NCI-H2196 (cell line): ENCODE results near the gene DHRS12.

Experiments
- DNase-seq: peaks from one replicate; lab custom pipeline; 2025; ENCODE audit not compliant: unreplicated experiment; lab: John Stamatoyannopoulos, UW

DHRS12 gene

DNA sequence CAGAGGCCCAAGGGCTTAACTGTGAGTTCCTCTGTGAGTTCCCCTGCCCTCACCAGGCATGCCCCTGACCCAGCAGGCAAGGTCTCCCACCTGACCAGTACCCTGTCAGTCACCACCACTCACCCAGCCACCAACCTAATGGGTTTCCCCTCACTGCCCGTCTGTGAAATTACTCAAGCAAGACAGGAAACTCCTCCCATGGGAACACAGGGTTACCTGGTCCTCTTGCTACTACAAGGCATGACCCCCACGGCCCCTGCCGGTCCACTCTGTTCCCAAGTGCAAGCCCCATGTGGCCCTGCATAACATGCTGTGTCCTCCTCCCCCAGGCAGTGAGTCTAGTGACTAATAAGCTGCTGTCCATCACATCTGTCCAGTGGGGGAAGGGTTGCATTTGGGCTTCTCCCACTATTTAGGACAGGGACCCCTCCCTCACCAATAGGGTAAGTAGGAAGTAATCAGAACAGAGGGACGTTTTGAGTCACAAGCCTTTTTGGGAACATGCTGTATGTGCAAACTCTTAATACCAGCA lies 8.0 kb upstream of the DHRS12 start:
- no peak for DNase-seq

- no peak for DNase-seq
Observed at GRCh38 chr13:51811046-51811445, 7.1 kb upstream of the DHRS12 start.

DNA sequence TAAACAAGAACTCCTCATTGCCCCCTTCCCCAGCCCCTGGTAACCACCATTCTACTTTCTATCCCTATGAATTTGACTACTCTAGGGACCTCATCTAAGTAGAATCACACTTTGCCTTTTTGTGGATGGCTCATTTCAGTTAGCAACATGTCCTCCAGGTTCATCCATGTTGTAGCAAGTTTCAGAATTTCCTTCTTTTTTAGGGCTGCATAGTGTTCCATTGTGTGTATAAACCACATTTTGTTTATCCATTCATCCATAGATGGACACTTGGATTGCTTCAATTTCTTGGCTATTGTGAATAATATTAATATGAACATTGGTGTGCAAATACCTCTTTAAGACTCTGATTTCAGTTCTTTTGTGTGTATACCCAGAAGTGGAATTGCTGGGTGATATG lies 4.8 kb upstream of the DHRS12 start:
- DNase-seq: no peak

DNA sequence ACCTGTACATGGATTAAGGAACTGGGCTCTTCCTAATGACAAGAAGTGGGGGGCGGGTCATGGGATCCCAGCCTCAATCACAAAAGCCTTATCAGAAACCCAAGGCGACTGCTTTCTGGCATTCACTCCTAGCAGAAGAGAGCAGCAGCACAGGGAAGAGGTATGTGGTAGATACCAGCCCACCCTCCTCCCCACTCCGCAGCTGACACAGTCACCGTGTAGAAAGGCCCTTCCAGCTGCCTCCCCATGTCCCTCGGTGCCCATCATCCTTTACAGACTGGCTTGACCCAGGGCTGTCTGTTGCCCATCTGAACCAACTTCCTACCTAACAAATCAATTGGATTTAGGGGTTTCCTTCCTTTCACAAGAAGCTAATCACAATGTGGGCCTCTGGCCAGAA lies 3.1 kb upstream of the DHRS12 start:
- no peak for DNase-seq

- DNase-seq: peak; percentile 58
Observed at GRCh38 chr13:51806566-51806965, 2.6 kb upstream of the DHRS12 start.

DNA sequence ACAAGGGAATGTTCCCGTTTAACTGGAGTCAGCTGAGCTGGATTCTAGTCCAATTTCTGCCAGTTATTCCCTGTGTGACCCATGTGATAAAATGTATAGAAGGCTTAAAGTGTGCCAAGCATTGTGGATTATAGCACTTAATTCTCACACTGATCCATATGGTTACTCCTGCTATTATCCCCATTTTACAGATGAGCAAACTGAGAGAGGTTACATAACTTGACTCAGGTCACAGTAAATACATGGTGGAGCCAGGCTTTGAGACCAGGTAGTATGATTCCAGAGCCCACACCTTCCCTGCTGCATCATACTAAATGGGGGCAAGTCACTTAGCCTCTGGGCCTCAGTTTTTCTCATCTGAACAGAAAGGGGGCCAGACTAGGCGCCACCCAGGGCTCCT lies 2.0 kb upstream of the DHRS12 start:
- no peak for DNase-seq

- no peak for DNase-seq
Observed at GRCh38 chr13:51805313-51805712, 1.4 kb upstream of the DHRS12 start.

DNA sequence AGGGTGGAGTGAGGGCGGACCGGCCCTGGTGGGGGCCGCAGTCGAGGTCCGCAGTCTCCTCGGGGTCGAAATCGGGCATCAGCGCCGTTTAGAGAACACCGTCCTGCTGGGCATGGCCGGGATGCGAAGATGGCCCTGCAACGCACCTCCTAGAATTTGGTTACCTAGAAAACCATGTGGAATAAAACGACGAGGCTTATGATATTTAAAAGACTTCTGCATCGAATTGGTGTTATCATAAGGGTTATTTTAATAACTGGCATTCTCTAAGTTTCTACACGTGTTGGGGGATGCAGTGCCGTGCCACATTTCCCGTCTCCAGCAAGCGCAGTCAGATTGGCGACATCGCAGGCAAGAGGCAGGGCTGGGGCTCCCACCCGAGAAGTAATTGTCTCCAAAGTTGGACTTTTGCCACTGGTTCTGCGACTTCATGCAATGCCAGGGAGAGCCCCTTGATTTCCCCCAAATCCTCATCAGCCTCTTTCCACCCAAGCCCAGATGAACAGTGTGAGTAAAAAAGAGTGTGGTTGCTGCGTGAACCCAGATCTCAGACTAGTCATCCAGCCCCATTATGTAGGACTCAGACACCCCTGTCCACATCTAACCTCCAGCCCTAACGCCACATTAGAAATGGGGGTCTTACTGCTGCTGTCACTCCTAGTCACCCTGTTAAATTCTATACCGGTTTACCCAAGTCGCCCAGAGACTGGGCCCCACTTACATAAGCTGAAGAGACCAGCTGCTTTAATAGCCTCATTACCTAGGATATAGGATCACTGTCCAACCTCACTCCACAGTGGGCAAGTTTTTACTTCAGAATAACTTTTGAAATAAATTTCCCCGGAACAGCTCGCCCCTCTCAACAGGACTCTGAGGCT lies 571 bp upstream of the DHRS12 start:
- DNase-seq: no peak

- no peak for DNase-seq
Observed at GRCh38 chr13:51802631-51803418, 1.1 kb downstream of the DHRS12 start.

- peak; percentile 62 for DNase-seq
Observed at GRCh38 chr13:51801631-51802099, 2.3 kb downstream of the DHRS12 start.

- no peak for DNase-seq
Observed at GRCh38 chr13:51800486-51800885, 3.5 kb downstream of the DHRS12 start.

- no peak for DNase-seq
Observed at GRCh38 chr13:51799261-51799660, 4.7 kb downstream of the DHRS12 start.

DNA sequence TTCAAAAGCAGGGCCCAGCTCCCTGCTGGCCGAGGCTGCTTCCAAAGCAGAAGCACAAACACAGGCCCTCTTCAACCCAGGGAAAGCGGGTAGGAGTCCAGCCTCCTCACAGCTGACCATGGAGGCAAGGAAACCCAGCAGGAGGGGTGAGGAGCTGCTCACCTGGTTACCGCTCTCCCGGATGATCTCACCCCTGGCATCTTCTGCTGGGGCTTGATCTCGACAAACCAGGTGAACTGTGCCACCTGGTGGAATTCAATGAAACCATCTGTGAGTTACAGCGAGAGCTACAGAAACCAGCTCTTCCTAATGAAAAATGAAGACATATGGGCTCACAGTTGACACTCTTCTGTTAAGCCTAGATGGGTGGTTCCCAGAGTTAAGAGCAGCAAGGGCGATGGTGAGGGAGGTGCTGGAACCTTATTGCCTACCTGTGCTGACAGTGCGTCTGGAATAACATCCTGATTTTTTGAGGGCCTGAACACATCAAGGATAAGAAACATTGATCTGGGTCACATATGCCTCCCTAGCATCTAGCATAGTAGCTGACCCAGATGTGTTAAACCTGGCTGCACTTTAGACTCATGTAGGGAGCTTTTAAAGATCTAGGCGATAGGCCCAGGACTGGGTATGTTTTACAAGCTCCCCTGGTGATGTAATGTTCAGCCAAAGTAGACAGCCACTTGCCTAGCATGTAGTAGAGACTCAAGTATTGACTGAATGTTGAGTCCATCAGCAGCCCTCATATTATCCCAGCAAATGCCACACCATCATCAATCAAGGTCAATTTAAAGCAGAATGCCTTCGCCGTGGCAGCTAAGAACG lies 6.1 kb downstream of the DHRS12 start:
- peak; percentile 69 for DNase-seq

DNA sequence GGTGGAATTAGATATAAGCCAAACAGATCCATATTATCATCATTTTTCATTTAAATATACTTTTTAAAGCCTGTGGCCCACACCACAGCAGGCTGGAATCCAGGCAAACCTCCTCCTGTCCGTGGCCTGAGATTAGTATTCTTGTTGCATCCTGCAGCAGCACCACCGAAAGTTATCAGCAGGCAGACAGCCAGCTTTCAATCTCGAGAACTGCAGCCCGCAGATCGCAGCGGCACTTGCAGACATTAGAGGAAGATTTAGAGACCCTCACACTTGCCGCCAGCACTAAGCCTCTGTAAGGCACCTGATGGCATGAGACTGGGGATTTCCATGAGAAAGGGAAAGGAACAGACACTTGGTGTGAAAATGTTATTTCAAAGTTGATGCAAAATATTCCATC lies 7.4 kb downstream of the DHRS12 start:
- no peak for DNase-seq

DNA sequence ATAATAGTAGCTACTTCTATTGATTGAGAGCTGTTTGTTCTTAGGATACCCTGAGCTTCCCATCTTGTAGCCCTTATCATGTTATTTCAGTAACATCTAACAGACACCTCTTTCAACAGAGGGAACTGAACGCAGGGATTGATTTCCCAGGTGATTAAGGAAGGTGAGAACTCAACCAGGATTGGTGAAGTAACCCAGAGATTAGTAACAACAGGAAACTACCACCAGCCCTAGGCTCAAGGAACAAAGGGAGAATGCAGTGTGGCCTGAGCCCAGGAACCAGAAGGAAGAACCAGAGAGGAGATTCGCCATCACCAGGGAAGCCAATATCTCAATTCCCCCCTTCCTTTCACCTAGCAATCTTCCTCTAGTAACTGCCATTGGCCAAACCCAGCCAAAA lies 8.5 kb downstream of the DHRS12 start:
- DNase-seq: no peak

- no peak for DNase-seq
Observed at GRCh38 chr13:51794964-51795363, 9.0 kb downstream of the DHRS12 start.

GRCh38 chr13:51793570-51794271 lies 10.2 kb downstream of the DHRS12 start:
- no peak for DNase-seq

DNA sequence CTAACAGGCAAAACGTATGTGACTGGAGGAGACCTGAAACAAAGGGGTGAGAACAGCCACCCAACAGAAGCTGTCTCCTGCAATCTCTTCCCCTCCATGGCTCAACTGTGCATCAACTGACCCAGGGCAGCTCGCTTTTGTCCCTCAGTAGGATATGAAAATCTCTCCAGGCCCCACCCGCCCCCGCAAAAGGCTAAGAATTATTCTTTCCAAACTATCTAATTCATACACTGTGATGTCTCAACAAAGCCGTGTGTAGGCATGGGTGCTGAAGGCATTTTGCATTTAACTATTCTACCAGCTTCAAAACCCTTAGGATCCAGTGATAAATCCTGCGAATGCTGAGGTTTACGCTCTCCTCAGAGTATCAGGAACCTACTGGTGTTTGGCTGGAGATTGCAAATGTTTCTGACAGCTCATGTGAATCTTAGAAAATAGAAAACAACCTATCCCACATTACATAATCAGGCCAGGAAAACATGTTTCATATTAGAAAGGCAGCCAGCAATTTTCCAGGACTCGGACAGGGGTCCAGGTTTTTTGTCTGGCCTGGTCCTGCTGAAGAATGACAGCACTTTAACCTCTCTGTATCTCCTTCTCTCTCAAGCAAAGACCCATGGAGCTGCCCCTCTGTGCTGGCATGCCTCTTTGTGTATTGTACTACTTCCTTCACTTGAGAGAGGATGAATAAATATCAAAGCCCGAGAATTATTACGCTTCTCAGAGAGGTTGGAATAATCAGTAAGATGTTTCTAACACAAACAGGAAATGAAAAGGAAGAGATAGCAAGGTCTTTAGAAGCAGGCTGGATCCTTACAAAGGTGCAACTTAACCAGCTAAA lies 17.3 kb downstream of the DHRS12 start:
- no peak for DNase-seq

DNA sequence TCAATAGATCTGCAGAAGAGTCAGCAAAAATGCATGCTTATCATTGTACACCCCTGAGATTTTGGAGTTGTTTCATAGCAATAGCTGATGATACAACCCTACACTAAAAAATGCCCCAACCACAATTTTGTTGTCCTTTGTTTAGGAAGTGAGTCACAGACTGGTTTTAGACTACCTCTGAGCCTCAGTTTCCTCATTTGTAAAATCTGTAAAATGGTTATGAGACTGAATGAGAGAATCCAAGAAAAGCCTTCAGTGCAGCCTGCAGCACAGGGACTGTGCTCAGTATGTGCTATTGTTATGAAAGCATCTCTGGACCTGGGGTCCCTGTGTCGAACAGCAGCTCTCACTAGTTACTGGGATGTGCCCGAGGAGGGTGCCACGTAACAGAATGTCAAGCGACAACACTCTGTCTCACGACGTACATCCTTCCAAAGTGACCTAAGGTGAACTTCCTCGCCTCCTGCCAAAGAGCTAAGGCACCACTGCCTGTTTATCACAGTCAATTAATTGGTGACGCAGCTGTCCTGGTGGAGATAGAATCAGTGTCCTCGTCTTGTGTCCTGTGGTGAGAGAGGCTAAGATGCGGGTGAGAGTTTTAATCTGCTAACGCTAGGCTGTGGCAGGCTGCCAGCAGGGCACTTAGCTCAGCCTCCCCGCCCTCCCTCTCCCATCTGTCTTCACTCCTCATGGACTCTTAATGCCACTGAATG lies 18.1 kb downstream of the DHRS12 start:
- DNase-seq: no peak
